K562 (cell line): ENCODE results near the gene SPTLC2. TPM values are rescaled to one million over a fixed set of nuclear protein-coding genes. Genes with fewer than 3 reads are reported as not detected.

ENCODE experiments used
- ATAC-seq: fragments of 200-7000 bp; cut with Tn5 transposase; 3 replicates; pipeline ENCODE4 v1.9.1; 2020; ENCODE audit warnings: moderate library complexity
- BruUV-seq: library from RNA; stranded (reverse); fragments of 400-500 nt; replicated peaks from 2 replicates; lab custom pipeline; 2021; lab: Mats Ljungman, UMichigan
- CTCF ChIA-PET: fragments of 300-600 bp; formaldehyde crosslinking; extraction: SDS; loops from one replicate; lab custom pipeline; 2021; ENCODE audit warnings: low intra/inter-chr PET ratio; lab: Yijun Ruan, JAX
- POLR2A ChIA-PET: fragments of 300-600, 350-650 bp; sonication (Branson Sonifier 250); formaldehyde crosslinking; extraction: SDS; loops from one replicate; lab custom pipeline; 2021; ENCODE audit warnings: antibody characterized with exemption, inconsistent platforms; lab: Yijun Ruan, JAX
- DNase-seq, 4 experiments: peaks; one replicate each; pipeline versions ENCODE4 v3.0.0 to v3.0.0-alpha.2; 2011 to 2018; ENCODE audit warnings: low spot score in 3 of 4, mixed read lengths in 3 of 4; ENCODE audit errors: extremely low read depth in 1 of 4
- FAIRE-seq: peaks from 2 replicates; lab custom pipeline; 2011; peaks lifted over from hg19 to GRCh38; lab: Jason Lieb, UNC
- H2AFZ ChIP-seq: 2 replicates; pipeline ENCODE4 v1.6.0; 2011; ENCODE audit warnings: low read depth, low read length, control low read depth, inconsistent platforms
- H3K27ac ChIP-seq: fragments of 200-600 bp; 3 replicates; pipeline ENCODE4 v1.8.0; 2011; ENCODE audit warnings: low read depth, mild to moderate bottlenecking, control low read depth, inconsistent platforms, low read length, moderate library complexity, mixed read lengths; ENCODE audit errors: extremely low read depth
- H3K27me3 ChIP-seq, 2 experiments: fragments of 300-600 bp in 1 of 2; 2 replicates in 1 of 2; 3 replicates in 1 of 2; pipeline versions ENCODE4 v1.6.0 to v1.8.0; 2011; ENCODE audit warnings: inconsistent platforms in 2 of 2, low read length in 2 of 2, mild to moderate bottlenecking in 1 of 2, mixed read lengths in 1 of 2, moderate library complexity in 1 of 2; ENCODE audit not compliant: control insufficient read depth in 2 of 2, insufficient read depth in 2 of 2
- H3K36me3 ChIP-seq: fragments of 300-600 bp; 3 replicates; pipeline ENCODE4 v1.8.0; 2011; ENCODE audit warnings: mild to moderate bottlenecking, low read length, inconsistent platforms; ENCODE audit not compliant: control insufficient read depth, insufficient read depth
- H3K4me1 ChIP-seq, 2 experiments: fragments of 200-600 bp in 1 of 2; replicated peaks in 1 of 2; 2 replicates in 1 of 2; 3 replicates in 1 of 2; pipeline versions ENCODE4 v1.5.1 to v1.8.0; 2011; ENCODE audit warnings: inconsistent platforms in 2 of 2, low read length in 2 of 2, mild to moderate bottlenecking in 1 of 2, mixed read lengths in 1 of 2, moderate library complexity in 1 of 2; ENCODE audit not compliant: control insufficient read depth in 2 of 2, insufficient read depth in 2 of 2
- H3K4me2 ChIP-seq: 2 replicates; pipeline ENCODE4 v1.6.1; 2011; ENCODE audit warnings: low read length, control low read depth, inconsistent platforms, mixed read lengths; ENCODE audit not compliant: insufficient read depth
- H3K4me3 ChIP-seq: fragments of 200-600 bp; sonication (generic), shearing (Covaris generic); 2 replicates; pipeline ENCODE4 v1.5.1; 2016; ENCODE audit warnings: control low read depth, inconsistent platforms
- H3K79me2 ChIP-seq: fragments of 200-600 bp; 3 replicates; pipeline ENCODE4 v1.8.0; 2011; ENCODE audit warnings: low read length, inconsistent platforms; ENCODE audit not compliant: control insufficient read depth, insufficient read depth
- H3K9ac ChIP-seq, 2 experiments: 2 replicates each; pipeline versions ENCODE4 v1.6.0 to v1.6.1; 2011; ENCODE audit warnings: low read depth in 2 of 2, low read length in 2 of 2, control low read depth in 1 of 2, inconsistent platforms in 1 of 2, mild to moderate bottlenecking in 1 of 2, mixed read lengths in 1 of 2; ENCODE audit not compliant: insufficient read depth in 1 of 2
- H3K9me1 ChIP-seq: one replicate; pipeline ENCODE4 v1.6.0; 2011; ENCODE audit warnings: inconsistent platforms, mild to moderate bottlenecking, low read length, moderate library complexity; ENCODE audit not compliant: control insufficient read depth, insufficient read depth
- H3K9me3 ChIP-seq: replicated peaks from 2 replicates; pipeline ENCODE4 v1.5.1; 2011; ENCODE audit warnings: low read depth, low read length, inconsistent platforms; ENCODE audit not compliant: control insufficient read depth, insufficient read depth
- H4K20me1 ChIP-seq: replicated peaks from 2 replicates; pipeline ENCODE4 v1.6.1; 2011; ENCODE audit warnings: low read length, inconsistent platforms, mixed read lengths; ENCODE audit not compliant: control insufficient read depth, insufficient read depth
- CAMTA2 ChIP-seq: fragments of 250-450 bp; sonication (Bioruptor Pico); conservative IDR thresholded peaks from 2 replicates; pipeline ENCODE4 v1.5.1; 2022
- CEBPG ChIP-seq, 3 experiments: fragments of 200-800 bp in 1 of 3; sonication (Bioruptor generic) in 1 of 3; sonication (generic) in 1 of 3; formaldehyde crosslinking in 1 of 3; IDR thresholded peaks in 2 of 3; conservative IDR thresholded peaks in 1 of 3; 2 replicates each; pipeline versions ENCODE4 v1.6.1 to v1.8.0; 2016 to 2022; ENCODE audit warnings: missing compliant biosample characterization in 2 of 3, missing genetic modification characterization in 2 of 3, mild to moderate bottlenecking in 1 of 3, missing genetic modification reagents in 1 of 3
- CHCHD3 ChIP-seq: fragments of 250-450 bp; sonication (Bioruptor Pico); IDR thresholded peaks from 2 replicates; pipeline ENCODE4 v2.1.2; 2022; ENCODE audit warnings: mild to moderate bottlenecking
- ETV6 ChIP-seq, 3 experiments: fragments of 150-350 bp in 1 of 3; sonication (generic) in 1 of 3; formaldehyde crosslinking in 1 of 3; IDR thresholded peaks; 2 replicates each; pipeline versions ENCODE4 v1.6.1 to v1.8.0; 2014 to 2022; ENCODE audit warnings: borderline replicate concordance in 2 of 3, low read depth in 2 of 3, antibody characterized with exemption in 1 of 3, low read length in 1 of 3, mild to moderate bottlenecking in 1 of 3, missing genetic modification reagents in 1 of 3
- GABPA ChIP-seq: fragments of 200-800 bp; sonication (Bioruptor generic); conservative IDR thresholded peaks from 2 replicates; pipeline ENCODE4 v1.6.1; 2016; ENCODE audit warnings: low read depth, missing genetic modification characterization, missing compliant biosample characterization
- IFI16 ChIP-seq: fragments of 250-450 bp; sonication (Bioruptor Pico); IDR thresholded peaks from 2 replicates; pipeline ENCODE4 v2.1.2; 2022; ENCODE audit warnings: mild to moderate bottlenecking, inconsistent platforms
- KLF10 ChIP-seq: fragments of 250-450 bp; sonication (Bioruptor Pico); IDR thresholded peaks from 2 replicates; pipeline ENCODE4 v1.6.1; 2021; ENCODE audit warnings: matching md5 sums
- MAFG ChIP-seq: fragments of 450-650 bp; conservative IDR thresholded peaks from 2 replicates; pipeline ENCODE4 v1.6.1; 2016; ENCODE audit warnings: missing genetic modification characterization, missing compliant biosample characterization
- MTA2 ChIP-seq: fragments of 450-650 bp; IDR thresholded peaks from 2 replicates; pipeline ENCODE4 v1.6.1; 2016; ENCODE audit warnings: low read depth
- NCOA4 ChIP-seq: fragments of 450-650 bp; IDR thresholded peaks from 2 replicates; pipeline ENCODE4 v1.6.1; 2018; ENCODE audit warnings: mild to moderate bottlenecking; ENCODE audit not compliant: partially characterized antibody
- NELFE ChIP-seq: IDR thresholded peaks from 2 replicates; pipeline ENCODE4 v1.6.1; 2011; ENCODE audit warnings: mild to moderate bottlenecking; ENCODE audit not compliant: insufficient read depth, insufficient read length
- NR4A1 ChIP-seq, 2 experiments: fragments of 250-450 bp in 1 of 2; fragments of 450-650 bp in 1 of 2; sonication (Bioruptor Pico) in 1 of 2; IDR thresholded peaks; 2 replicates each; pipeline versions ENCODE4 v1.4.0 to v1.6.1; 2016 to 2020; ENCODE audit warnings: mild to moderate bottlenecking in 2 of 2, missing compliant biosample characterization in 1 of 2, missing genetic modification characterization in 1 of 2, moderate library complexity in 1 of 2
- RB1 ChIP-seq: fragments of 450-650 bp; IDR thresholded peaks from 2 replicates; pipeline ENCODE4 v1.6.1; 2017; ENCODE audit warnings: low read depth, mild to moderate bottlenecking
- SAFB2 ChIP-seq: fragments of 200-400 bp; formaldehyde crosslinking; IDR thresholded peaks from 2 replicates; pipeline ENCODE4 v1.6.1; 2018; ENCODE audit warnings: borderline replicate concordance, low read length, low read depth, moderate library complexity; ENCODE audit not compliant: severe bottlenecking
- TFAM ChIP-seq: fragments of 250-450 bp; sonication (Bioruptor Pico); conservative IDR thresholded peaks from 2 replicates; pipeline ENCODE4 v1.5.0; 2021; ENCODE audit warnings: mild to moderate bottlenecking, moderate library complexity
- TOE1 ChIP-seq, 2 experiments: fragments of 450-650 bp in 1 of 2; sonication (generic) in 1 of 2; formaldehyde crosslinking in 1 of 2; IDR thresholded peaks; 2 replicates each; pipeline versions ENCODE4 v1.7.1 to v1.8.0; 2016 to 2022; ENCODE audit warnings: borderline replicate concordance in 2 of 2, mild to moderate bottlenecking in 2 of 2, antibody characterized with exemption in 1 of 2, inconsistent platforms in 1 of 2, low read depth in 1 of 2, missing genetic modification reagents in 1 of 2, moderate library complexity in 1 of 2
- WGBS: fragments of 100-300 bp; shearing (Covaris generic); methylation state at CpG from one replicate; pipeline ENCODE4 v1.1.6; 2016; ENCODE audit warnings: low coverage, mixed read lengths; ENCODE audit not compliant: insufficient coverage; ENCODE audit errors: missing lambda C conversion rate; 5-methylcytosine and 5-hydroxymethylcytosine counted together
- in situ Hi-C: fragments of 300-500 bp; cut with MboI; formaldehyde crosslinking; loops from 4 replicates; pipeline ENCODE4 v1.15.0; 2018; ENCODE audit warnings: inconsistent platforms, mixed read lengths
- intact Hi-C: fragments of 100-400 bp; cut with micrococcal nuclease; formaldehyde crosslinking; loops from 2 replicates; pipeline ENCODE4 v1.14.2; 2022
- polyA plus RNA-seq, 8 experiments: library from polyadenylated mRNA; depleted of rRNA in 4 of 8; stranded (reverse) in 5 of 8; unstranded in 3 of 8; fragments of >200 nt; fragmentation: Nextera tagmentation in 2 of 8; fragmentation: Illumina TruSeq in 1 of 8; extraction: Ambion mirVana in 2 of 8; extraction: Trizol in 1 of 8; gene quantifications; 2 replicates each; pipeline versions ENCODE4 v1.2.1 to v1.2.3, GENCODE V29; 2011 to 2014; ENCODE audit warnings: inconsistent platforms in 1 of 8, missing spikeins in 1 of 8
- total RNA-seq, 7 experiments: library from RNA; depleted of rRNA in 6 of 7; stranded (reverse); fragments of >200 nt in 6 of 7; fragmentation: Illumina TruSeq in 2 of 7; extraction: Trizol in 2 of 7; gene quantifications; 2 replicates each; pipeline versions ENCODE4 v1.2.1 to v1.2.3, GENCODE V29; 2011 to 2021; ENCODE audit warnings: low replicate concordance in 1 of 7
- TF ChIP-seq, protein P1 (sequence below): fragments of 200-400 bp; formaldehyde crosslinking; IDR thresholded peaks from 2 replicates; pipeline ENCODE4 v1.6.1; 2017; ENCODE audit warnings: mild to moderate bottlenecking, low read depth, low read length, moderate library complexity
- TF ChIP-seq, protein P2 (sequence below): sonication (generic); formaldehyde crosslinking; IDR thresholded peaks from 2 replicates; pipeline ENCODE4 v1.8.1; 2023; ENCODE audit warnings: mild to moderate bottlenecking, missing genetic modification reagents

SPTLC2 gene
- total and polyA plus RNA-seq, 9 of the 15 experiments (the other 6 are each of a cell fraction or from before 2014, with no cell fraction given), result 4.5 to 30.4 (median 14.0) TPM

GRCh38 chr14:77610553-77610952 lies 5.9 kb downstream of the SPTLC2 start:
- no peak for DNase-seq
- POLR2A ChIA-PET, result no interaction called here
- Histone ChIP-seq H3K27me3 (no peaks in the 10 kb centered on the region), H3K9ac (no peak overlapping the region), H3K4me1 (peaks cover 17 to 36% of the 10 kb centered on the region in 2 experiments), H3K36me3 (peaks cover 10% of the 10 kb centered on the region; the same call in 1 of the 3 replicates), H3K79me2 (peaks cover 97% of the 10 kb centered on the region), H3K9me1 (no peaks in the 10 kb centered on the region), H3K9me3 (no peaks in the 10 kb centered on the region), H3K4me2 (no peak overlapping the region), H3K4me3 (no peak overlapping the region), H2AFZ (no peak overlapping the region), H3K27ac (no peak overlapping the region), H4K20me1 (no peaks in the 10 kb centered on the region; the same call in 1 of the 2 replicates)
- no TSS peak for BruUV-seq
- no peak for ATAC-seq
- intact Hi-C loops (no loop called here), in situ Hi-C loops (no loop called here)
- TF ChIP-seq, protein P1, sequence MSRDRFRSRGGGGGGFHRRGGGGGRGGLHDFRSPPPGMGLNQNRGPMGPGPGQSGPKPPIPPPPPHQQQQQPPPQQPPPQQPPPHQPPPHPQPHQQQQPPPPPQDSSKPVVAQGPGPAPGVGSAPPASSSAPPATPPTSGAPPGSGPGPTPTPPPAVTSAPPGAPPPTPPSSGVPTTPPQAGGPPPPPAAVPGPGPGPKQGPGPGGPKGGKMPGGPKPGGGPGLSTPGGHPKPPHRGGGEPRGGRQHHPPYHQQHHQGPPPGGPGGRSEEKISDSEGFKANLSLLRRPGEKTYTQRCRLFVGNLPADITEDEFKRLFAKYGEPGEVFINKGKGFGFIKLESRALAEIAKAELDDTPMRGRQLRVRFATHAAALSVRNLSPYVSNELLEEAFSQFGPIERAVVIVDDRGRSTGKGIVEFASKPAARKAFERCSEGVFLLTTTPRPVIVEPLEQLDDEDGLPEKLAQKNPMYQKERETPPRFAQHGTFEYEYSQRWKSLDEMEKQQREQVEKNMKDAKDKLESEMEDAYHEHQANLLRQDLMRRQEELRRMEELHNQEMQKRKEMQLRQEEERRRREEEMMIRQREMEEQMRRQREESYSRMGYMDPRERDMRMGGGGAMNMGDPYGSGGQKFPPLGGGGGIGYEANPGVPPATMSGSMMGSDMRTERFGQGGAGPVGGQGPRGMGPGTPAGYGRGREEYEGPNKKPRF, result no peak
- TF ChIP-seq RB1 (no peak), MAFG (tag) (no peak), NELFE (no peak), ETV6 (IDR thresholded peaks at IDR 0.05; ENCODE audit: borderline replicate concordance in 1 of 2, low read depth in 2 of 2, low read length in 1 of 2) (no peak), ETV6 (CRISPR knock-in tag; IDR thresholded peaks at IDR 0.05; ENCODE audit: borderline replicate concordance) (no peak), CEBPG (CRISPR knock-in tag; IDR thresholded peaks at IDR 0.05) (no peak), CEBPG (tag; conservative IDR thresholded peaks at IDR 0.05 in 1 of 2, IDR thresholded peaks at IDR 0.05 in 1 of 2) (no peak), TFAM (CRISPR knock-in tag) (no peak), KLF10 (CRISPR knock-in tag) (no peak), TOE1 (IDR thresholded peaks at IDR 0.05; ENCODE audit: borderline replicate concordance) (no peak), TOE1 (CRISPR knock-in tag; IDR thresholded peaks at IDR 0.05; ENCODE audit: borderline replicate concordance, low read depth) (no peak), MTA2 (no peak), CAMTA2 (CRISPR knock-in tag) (no peak), CHCHD3 (CRISPR knock-in tag) (no peak), IFI16 (no peak), NR4A1 (CRISPR knock-in tag; IDR thresholded peaks at IDR 0.05) (no peak), NR4A1 (tag; IDR thresholded peaks at IDR 0.05) (no peak), SAFB2 (no peak), GABPA (tag) (no peak), NCOA4 (no peak)
- TF ChIP-seq, protein P2, sequence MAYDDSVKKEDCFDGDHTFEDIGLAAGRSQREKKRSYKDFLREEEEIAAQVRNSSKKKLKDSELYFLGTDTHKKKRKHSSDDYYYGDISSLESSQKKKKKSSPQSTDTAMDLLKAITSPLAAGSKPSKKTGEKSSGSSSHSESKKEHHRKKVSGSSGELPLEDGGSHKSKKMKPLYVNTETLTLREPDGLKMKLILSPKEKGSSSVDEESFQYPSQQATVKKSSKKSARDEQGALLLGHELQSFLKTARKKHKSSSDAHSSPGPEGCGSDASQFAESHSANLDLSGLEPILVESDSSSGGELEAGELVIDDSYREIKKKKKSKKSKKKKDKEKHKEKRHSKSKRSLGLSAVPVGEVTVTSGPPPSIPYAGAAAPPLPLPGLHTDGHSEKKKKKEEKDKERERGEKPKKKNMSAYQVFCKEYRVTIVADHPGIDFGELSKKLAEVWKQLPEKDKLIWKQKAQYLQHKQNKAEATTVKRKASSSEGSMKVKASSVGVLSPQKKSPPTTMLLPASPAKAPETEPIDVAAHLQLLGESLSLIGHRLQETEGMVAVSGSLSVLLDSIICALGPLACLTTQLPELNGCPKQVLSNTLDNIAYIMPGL (CRISPR knock-in tag), result no peak
- 65% methylated on average over 3 of the region's 3 CpGs for WGBS
- no peak for FAIRE-seq
- CTCF ChIA-PET, result no interaction called here
